Activated naive CD4-positive, alpha-beta T cell treated with anti-CD3 and anti-CD28 coated beads, Interleukin-2, amount 10 ng/mL, durations not matched to agents 7 days and 5 days (primary cell): Measurements from ENCODE around the gene FBXL15.
A peak's percentile ranks its signal among the peaks of the same experiment; 100 is the strongest.

Source experiments
- CTCF ChIA-PET: fragments of 350-600 bp; sonication (Branson Sonifier 250); formaldehyde crosslinking; loops from one replicate; lab custom pipeline; 2021; ENCODE audit warnings: antibody characterized with exemption; lab: Charles Lee
- DNase-seq: peaks from one replicate; pipeline ENCODE4 v3.0.0-alpha.2; 2020
- H3K27ac Mint-ChIP-seq: one replicate; pipeline ENCODE4 v1.8.0; 2021; ENCODE audit warnings: mild to moderate bottlenecking, moderate library complexity, mixed read lengths
- H3K27me3 Mint-ChIP-seq: one replicate; pipeline ENCODE4 v1.8.0; 2021; ENCODE audit warnings: mild to moderate bottlenecking, mixed read lengths
- H3K36me3 Mint-ChIP-seq: one replicate; pipeline ENCODE4 v1.8.0; 2021; ENCODE audit warnings: mixed read lengths
- H3K4me1 Mint-ChIP-seq: one replicate; pipeline ENCODE4 v1.8.0; 2021; ENCODE audit warnings: mixed read lengths
- H3K4me3 Mint-ChIP-seq: one replicate; pipeline ENCODE4 v1.8.0; 2021; ENCODE audit warnings: mild to moderate bottlenecking, moderate library complexity, mixed read lengths
- H3K9me3 Mint-ChIP-seq: one replicate; pipeline ENCODE4 v1.8.0; 2021; ENCODE audit warnings: mixed read lengths

FBXL15 gene

GRCh38 chr10:102435133-102435497, 14.5 kb downstream of the FBXL15 start:
- H3K4me1 Mint-ChIP-seq, result peaks cover 69% of the 10 kb centered on the region
- no peak for DNase-seq
- peaks cover 4% of the 10 kb centered on the region for H3K27me3 Mint-ChIP-seq
- CTCF ChIA-PET, result interaction anchor here (0.7 to 2.9 kb wide), 7 partner anchors 12 to 204 kb away, joined by 3 to 10 read pairs (median 5); no protein-coding TSS in a partner anchor
- H3K4me3 Mint-ChIP-seq, result peak overlapping the region; percentile 79
- peaks cover 28% of the 10 kb centered on the region for H3K36me3 Mint-ChIP-seq
- H3K27ac Mint-ChIP-seq, result peak overlapping the region; percentile 93
- no peaks in the 10 kb centered on the region for H3K9me3 Mint-ChIP-seq

- H3K27ac Mint-ChIP-seq, result peak overlapping the region; percentile 93
- H3K4me3 Mint-ChIP-seq, result peak overlapping the region; percentile 79
- CTCF ChIA-PET, result interaction anchor here (0.9 to 2.9 kb wide), 9 partner anchors 13 to 206 kb away, joined by 3 to 10 read pairs (median 5); no protein-coding TSS in a partner anchor
- no peaks in the 10 kb centered on the region for H3K9me3 Mint-ChIP-seq
- H3K36me3 Mint-ChIP-seq, result peaks cover 25% of the 10 kb centered on the region
- peak; percentile 81 for DNase-seq
- H3K4me1 Mint-ChIP-seq, result peaks cover 66% of the 10 kb centered on the region
- H3K27me3 Mint-ChIP-seq, result peaks cover 4% of the 10 kb centered on the region
Measured at GRCh38 chr10:102435529-102436233, 15.0 kb downstream of the FBXL15 start.

GRCh38 chr10:102436312-102436711, 15.7 kb downstream of the FBXL15 start:
- H3K27ac Mint-ChIP-seq, result peak overlapping the region; percentile 93
- H3K36me3 Mint-ChIP-seq, result peaks cover 25% of the 10 kb centered on the region
- peak overlapping the region; percentile 79 for H3K4me3 Mint-ChIP-seq
- CTCF ChIA-PET, result interaction anchor here (0.9 to 2.9 kb wide), 6 partner anchors 15 to 207 kb away, joined by 3 to 10 read pairs (median 4); no protein-coding TSS in a partner anchor
- peaks cover 4% of the 10 kb centered on the region for H3K27me3 Mint-ChIP-seq
- DNase-seq, result no peak
- no peaks in the 10 kb centered on the region for H3K9me3 Mint-ChIP-seq
- peaks cover 64% of the 10 kb centered on the region for H3K4me1 Mint-ChIP-seq

- H3K4me3 Mint-ChIP-seq, result peak overlapping the region; percentile 79
- CTCF ChIA-PET, result interaction anchor here (1.6 to 2.7 kb wide), 2 partner anchors 146 to 208 kb away, joined by 4 to 7 read pairs; no protein-coding TSS in a partner anchor
- peak overlapping the region; percentile 77 for H3K27ac Mint-ChIP-seq
- H3K27me3 Mint-ChIP-seq, result peaks cover 4% of the 10 kb centered on the region
- peaks cover 61% of the 10 kb centered on the region for H3K4me1 Mint-ChIP-seq
- peaks cover 21% of the 10 kb centered on the region for H3K36me3 Mint-ChIP-seq
- no peak for DNase-seq
- H3K9me3 Mint-ChIP-seq, result no peaks in the 10 kb centered on the region
Measured at GRCh38 chr10:102437515-102437914, 16.9 kb downstream of the FBXL15 start.

- Mint-ChIP-seq H3K36me3 (peaks cover 21% of the 10 kb centered on the region), H3K27me3 (no peaks in the 10 kb centered on the region), H3K4me1 (peaks cover 52% of the 10 kb centered on the region), H3K27ac (no peak overlapping the region), H3K9me3 (no peaks in the 10 kb centered on the region), H3K4me3 (peak overlapping the region; percentile 79)
- CTCF ChIA-PET, result no interaction called here
- DNase-seq, result no peak
Measured at GRCh38 chr10:102438374-102438773, 17.7 kb downstream of the FBXL15 start.

- DNase-seq, result no peak
- peaks cover 2% of the 10 kb centered on the region for H3K36me3 Mint-ChIP-seq
- peaks cover 23% of the 10 kb centered on the region for H3K4me1 Mint-ChIP-seq
- no peaks in the 10 kb centered on the region for H3K9me3 Mint-ChIP-seq
- H3K27ac Mint-ChIP-seq, result no peak overlapping the region
- H3K4me3 Mint-ChIP-seq, result no peak overlapping the region
- CTCF ChIA-PET, result no interaction called here
- H3K27me3 Mint-ChIP-seq, result no peaks in the 10 kb centered on the region
Measured at GRCh38 chr10:102444851-102445250, 24.2 kb downstream of the FBXL15 start.

- CTCF ChIA-PET, result interaction anchor here (0.7 to 2.2 kb wide), 5 partner anchors 9 to 310 kb away, joined by 3 to 9 read pairs (median 3); no protein-coding TSS in a partner anchor
- Mint-ChIP-seq H3K4me3 (peak overlapping the region; percentile 95), H3K27me3 (no peaks in the 10 kb centered on the region), H3K4me1 (peaks cover 40% of the 10 kb centered on the region), H3K9me3 (no peaks in the 10 kb centered on the region), H3K27ac (peak overlapping the region; percentile 97), H3K36me3 (peaks cover 17% of the 10 kb centered on the region)
- peak; percentile 93 for DNase-seq
Measured at GRCh38 chr10:102449321-102450123, 28.9 kb downstream of the FBXL15 start.

GRCh38 chr10:102450124-102450373, 29.4 kb downstream of the FBXL15 start:
- DNase-seq, result no peak
- peaks cover 17% of the 10 kb centered on the region for H3K36me3 Mint-ChIP-seq
- CTCF ChIA-PET, result interaction anchor here (0.6 to 2.2 kb wide), 5 partner anchors 9 to 311 kb away, joined by 3 to 9 read pairs (median 3); no protein-coding TSS in a partner anchor
- H3K9me3 Mint-ChIP-seq, result no peaks in the 10 kb centered on the region
- H3K4me3 Mint-ChIP-seq, result peak overlapping the region; percentile 95
- peaks cover 38% of the 10 kb centered on the region for H3K4me1 Mint-ChIP-seq
- H3K27me3 Mint-ChIP-seq, result no peaks in the 10 kb centered on the region
- H3K27ac Mint-ChIP-seq, result peak overlapping the region; percentile 97

GRCh38 chr10:102450374-102451104, 29.9 kb downstream of the FBXL15 start:
- Mint-ChIP-seq H3K36me3 (peaks cover 20% of the 10 kb centered on the region), H3K27me3 (no peaks in the 10 kb centered on the region), H3K27ac (peak overlapping the region; percentile 97), H3K4me3 (peak overlapping the region; percentile 95), H3K4me1 (peaks cover 41% of the 10 kb centered on the region), H3K9me3 (no peaks in the 10 kb centered on the region)
- DNase-seq, result peak; percentile 94
- CTCF ChIA-PET, result interaction anchor here (0.6 to 2.2 kb wide), 10 partner anchors 9 to 311 kb away, joined by 3 to 9 read pairs (median 3); partner anchors contain the start of genes CUEDC2 and FBXL15

- peak within 1 kb of the TSS; percentile 64 for H3K27ac Mint-ChIP-seq
- CTCF ChIA-PET, result interaction anchor here (0.7 to 2.2 kb wide), 8 partner anchors 11 to 282 kb away, joined by 3 to 9 read pairs (median 4); partner anchors contain the start of genes CUEDC2 and FBXL15
- H3K4me1 Mint-ChIP-seq, result peaks cover 38% of the 10 kb centered on the region
- H3K9me3 Mint-ChIP-seq, result no peaks in the 10 kb centered on the region
- peak within 1 kb of the TSS; percentile 95 for H3K4me3 Mint-ChIP-seq
- peaks cover 27% of the 10 kb centered on the region for H3K36me3 Mint-ChIP-seq
- no peak for DNase-seq
- no peaks in the 10 kb centered on the region for H3K27me3 Mint-ChIP-seq
Measured at GRCh38 chr10:102451105-102451969, 30.7 kb downstream of the FBXL15 start, which contains the start of gene C10orf95. Gene C10orf95, minus strand, starts transcription at chr10:102451543. Its CDS starts 450 bp downstream, at chr10:102451093.

GRCh38 chr10:102452672-102453340, 32.2 kb downstream of the FBXL15 start:
- Mint-ChIP-seq H3K4me1 (peaks cover 38% of the 10 kb centered on the region), H3K27ac (peak overlapping the region; percentile 47), H3K36me3 (peaks cover 32% of the 10 kb centered on the region), H3K4me3 (peak overlapping the region; percentile 13), H3K27me3 (no peaks in the 10 kb centered on the region), H3K9me3 (no peaks in the 10 kb centered on the region)
- CTCF ChIA-PET, result interaction anchor here (1.0 kb wide), 3 partner anchors 27 to 232 kb away, joined by 3 to 5 read pairs (median 3); no protein-coding TSS in a partner anchor
- DNase-seq, result peak; percentile 56

GRCh38 chr10:102453502-102453901, 32.9 kb downstream of the FBXL15 start:
- peaks cover 35% of the 10 kb centered on the region for H3K4me1 Mint-ChIP-seq
- H3K4me3 Mint-ChIP-seq, result no peak overlapping the region
- CTCF ChIA-PET, result interaction anchor here (1.0 kb wide), 3 partner anchors 26 to 233 kb away, joined by 3 to 5 read pairs (median 3); no protein-coding TSS in a partner anchor
- H3K27ac Mint-ChIP-seq, result no peak overlapping the region
- H3K9me3 Mint-ChIP-seq, result no peaks in the 10 kb centered on the region
- no peak for DNase-seq
- H3K36me3 Mint-ChIP-seq, result peaks cover 32% of the 10 kb centered on the region
- no peaks in the 10 kb centered on the region for H3K27me3 Mint-ChIP-seq
